ENCODE data around the gene TFAM.

GRCh38 chr10:58397830-58398229 is 12.6 kb downstream of the TFAM start:
- no peak for TF ChIP-seq CTCF (IDR thresholded peaks at IDR 0.05; ENCODE audit: borderline replicate concordance, extremely low read depth, low read length, poor library complexity, severe bottlenecking)
- TF ChIP-seq EZH2 (IDR thresholded peaks at IDR 0.05; ENCODE audit: borderline replicate concordance, low read depth, low read length, severe bottlenecking), result no peak

Measured in DND-41 (cell line).